Choroid plexus epithelial cell (primary cell): ENCODE data around the gene NEURL1B.

Experiments used
- DNase-seq: peaks from one replicate; pipeline ENCODE4 v3.0.0-alpha.2; 2010; ENCODE audit warnings: low read depth
- H3K4me3 ChIP-seq: 2 replicates; pipeline ENCODE4 v1.5.1; 2011; ENCODE audit warnings: low read depth, mild to moderate bottlenecking, control low read depth, low read length, moderate library complexity
- CTCF ChIP-seq: conservative IDR thresholded peaks from 2 replicates; pipeline ENCODE4 v1.5.1; 2011; ENCODE audit warnings: low read depth, mild to moderate bottlenecking, control low read depth, inconsistent platforms, low read length, moderate library complexity

The NEURL1B gene

GRCh38 chr5:172691886-172692285, 50.8 kb downstream of the NEURL1B start:
- DNase-seq: no peak
- TF ChIP-seq CTCF: no peak
- H3K4me3 ChIP-seq: no peak overlapping the region

GRCh38 chr5:172692451-172692850, 51.4 kb downstream of the NEURL1B start:
- no peak overlapping the region for H3K4me3 ChIP-seq
- no peak for DNase-seq
- no peak for TF ChIP-seq CTCF

- no peak for DNase-seq
- no peak for TF ChIP-seq CTCF
- no peak overlapping the region for H3K4me3 ChIP-seq
Measured at GRCh38 chr5:172692981-172693380, 51.9 kb downstream of the NEURL1B start.

- no peak for DNase-seq
- TF ChIP-seq CTCF: no peak
- no peak overlapping the region for H3K4me3 ChIP-seq
Measured at GRCh38 chr5:172694061-172694460, 53.0 kb downstream of the NEURL1B start.

- TF ChIP-seq CTCF: no peak
- DNase-seq: no peak
Measured at GRCh38 chr5:172694541-172694940, 53.5 kb downstream of the NEURL1B start.

GRCh38 chr5:172695232-172696054, 54.4 kb downstream of the NEURL1B start:
- DNase-seq: no peak
- no peak overlapping the region for H3K4me3 ChIP-seq
- TF ChIP-seq CTCF: no peak

More at GRCh38 chr5:172694541-172694940, 53.5 kb downstream of the NEURL1B start:
- H3K4me3 ChIP-seq: no peak overlapping the region
